ENCODE measurements around the gene VPS50. TPM values are rescaled to one million over a fixed set of nuclear protein-coding genes. Genes with fewer than 3 reads are reported as not detected.
A peak's percentile ranks its signal among the peaks of the same experiment; 100 is the strongest.

Gene VPS50, protein sequence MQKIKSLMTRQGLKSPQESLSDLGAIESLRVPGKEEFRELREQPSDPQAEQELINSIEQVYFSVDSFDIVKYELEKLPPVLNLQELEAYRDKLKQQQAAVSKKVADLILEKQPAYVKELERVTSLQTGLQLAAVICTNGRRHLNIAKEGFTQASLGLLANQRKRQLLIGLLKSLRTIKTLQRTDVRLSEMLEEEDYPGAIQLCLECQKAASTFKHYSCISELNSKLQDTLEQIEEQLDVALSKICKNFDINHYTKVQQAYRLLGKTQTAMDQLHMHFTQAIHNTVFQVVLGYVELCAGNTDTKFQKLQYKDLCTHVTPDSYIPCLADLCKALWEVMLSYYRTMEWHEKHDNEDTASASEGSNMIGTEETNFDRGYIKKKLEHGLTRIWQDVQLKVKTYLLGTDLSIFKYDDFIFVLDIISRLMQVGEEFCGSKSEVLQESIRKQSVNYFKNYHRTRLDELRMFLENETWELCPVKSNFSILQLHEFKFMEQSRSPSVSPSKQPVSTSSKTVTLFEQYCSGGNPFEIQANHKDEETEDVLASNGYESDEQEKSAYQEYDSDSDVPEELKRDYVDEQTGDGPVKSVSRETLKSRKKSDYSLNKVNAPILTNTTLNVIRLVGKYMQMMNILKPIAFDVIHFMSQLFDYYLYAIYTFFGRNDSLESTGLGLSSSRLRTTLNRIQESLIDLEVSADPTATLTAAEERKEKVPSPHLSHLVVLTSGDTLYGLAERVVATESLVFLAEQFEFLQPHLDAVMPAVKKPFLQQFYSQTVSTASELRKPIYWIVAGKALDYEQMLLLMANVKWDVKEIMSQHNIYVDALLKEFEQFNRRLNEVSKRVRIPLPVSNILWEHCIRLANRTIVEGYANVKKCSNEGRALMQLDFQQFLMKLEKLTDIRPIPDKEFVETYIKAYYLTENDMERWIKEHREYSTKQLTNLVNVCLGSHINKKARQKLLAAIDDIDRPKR
- polyA plus RNA-seq (ENCODE audit: insufficient read length in 3 of 3): 10 to 100 TPM; 32.4 to 36.9 (median 33.5) TPM

DNA sequence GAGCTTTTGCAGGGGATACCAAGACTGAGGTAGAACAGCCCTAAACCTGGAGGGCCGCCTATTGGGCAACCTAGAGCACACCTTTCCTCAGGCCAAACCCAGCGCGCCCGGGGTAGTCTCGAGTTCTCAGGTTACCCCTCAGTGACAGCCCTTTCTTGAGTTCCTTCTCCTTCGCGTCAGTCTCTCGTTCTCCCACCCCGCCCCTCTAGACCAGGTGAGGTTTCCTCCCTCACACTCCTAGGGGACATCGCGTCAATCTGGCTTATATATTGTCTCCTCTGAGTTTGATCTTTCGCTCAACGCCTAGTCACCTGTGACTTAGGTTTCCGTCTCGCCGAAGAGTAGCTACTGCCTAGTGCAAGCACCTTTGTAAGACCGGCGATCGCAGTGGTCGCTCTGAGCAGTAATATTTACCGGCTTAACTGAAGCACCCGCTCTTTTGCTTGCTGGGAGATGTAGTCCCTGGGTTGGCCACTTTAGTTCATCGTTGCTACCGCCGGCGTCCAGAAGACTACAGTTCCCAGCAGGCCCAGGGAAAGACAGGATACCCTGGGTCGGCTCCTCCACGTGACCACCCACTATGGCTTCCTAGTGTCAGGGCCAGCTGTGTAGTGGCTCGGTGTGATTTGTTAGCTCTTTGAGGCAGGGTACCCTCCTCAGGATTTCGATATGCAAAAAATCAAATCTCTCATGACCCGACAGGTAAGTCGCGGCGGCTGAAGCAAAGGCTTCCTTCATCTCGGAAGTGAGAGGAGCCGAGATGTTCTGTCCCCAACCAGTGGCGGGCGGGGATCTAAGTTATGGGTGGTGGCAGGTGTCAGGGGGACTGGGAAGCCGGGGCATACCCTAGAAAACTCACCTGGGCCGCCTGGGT, at the start of gene VPS50:
Gene VPS50 (plus strand): TSS at position 568 of the 874 bp plus-strand sequence. CDS start 102 bp downstream, at position 670.
- DNase-seq (ENCODE audit: low read depth in 3 of 3, low spot score in 2 of 3): peak; percentile 87 to 97 (median 89)

DNA sequence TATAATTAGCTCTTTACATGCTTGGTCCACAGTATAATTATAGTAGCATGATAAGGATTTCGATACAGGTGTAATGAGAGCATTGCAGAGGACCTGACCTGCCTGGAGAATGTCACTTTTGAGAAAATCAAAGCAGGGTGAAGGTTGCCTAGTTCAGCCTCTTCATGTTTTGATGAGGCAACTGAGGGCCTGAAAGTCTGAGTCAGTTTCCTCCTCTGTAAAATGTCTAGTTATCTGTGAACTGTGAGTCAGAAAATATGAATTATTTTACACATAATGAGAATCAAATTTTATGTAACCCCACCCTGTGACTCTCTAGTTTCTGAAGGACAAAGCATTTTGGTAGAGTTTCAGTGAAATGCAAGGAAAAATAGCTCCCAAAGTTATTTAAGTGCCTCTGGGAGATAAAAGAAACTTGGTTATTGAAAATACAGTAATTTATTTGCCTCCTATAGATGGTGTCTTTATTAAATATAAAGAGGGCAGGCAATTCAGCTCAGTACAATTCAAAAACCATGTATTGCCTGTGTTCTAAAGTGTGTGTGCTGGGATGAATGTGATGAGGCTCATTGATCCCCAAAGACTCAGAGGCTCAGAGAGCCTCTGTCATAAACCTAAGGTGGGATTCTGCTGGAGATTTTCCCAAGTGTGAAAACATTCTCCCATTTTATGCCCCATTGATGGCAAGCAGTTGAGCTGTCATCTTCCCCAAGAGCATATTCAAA, 46.7 kb upstream of the VPS50 start:
- DNase-seq (ENCODE audit: low read depth in 3 of 3, low spot score in 2 of 3): no peak

DNA sequence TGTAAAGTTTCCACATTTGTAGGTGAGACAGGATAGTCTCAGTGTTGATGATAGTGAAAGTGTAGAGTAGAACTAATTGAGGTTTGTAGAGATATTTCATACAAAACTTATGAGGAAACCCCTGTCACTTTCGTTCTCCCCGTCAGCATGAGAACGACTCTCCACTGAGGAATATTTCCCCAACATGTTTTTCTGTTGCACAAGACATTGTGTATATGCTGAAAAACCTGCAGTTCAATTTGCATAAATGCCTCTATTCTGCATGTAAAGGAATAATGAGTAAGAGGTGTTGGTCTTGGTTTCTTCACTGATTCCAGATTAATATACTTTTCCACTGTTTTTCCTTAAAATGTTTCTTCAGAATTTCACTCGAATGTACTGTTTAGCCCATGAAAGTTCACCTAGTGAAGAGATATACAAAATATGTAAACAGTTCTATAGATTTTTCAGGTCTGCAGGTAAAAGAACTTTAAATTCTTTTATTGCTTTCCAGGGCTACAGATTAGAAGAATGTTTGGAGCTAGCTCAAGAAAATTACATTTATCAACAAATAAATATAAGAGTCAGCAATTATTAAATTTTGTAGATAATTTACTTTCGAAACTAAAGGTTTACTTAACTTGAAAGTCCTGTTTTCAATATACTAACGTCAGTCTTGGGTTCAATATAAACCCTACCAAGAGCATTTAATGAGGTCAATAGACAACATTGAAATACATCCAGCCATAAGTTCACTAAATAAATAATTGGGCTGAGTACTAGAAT, 43.1 kb upstream of the VPS50 start:
- DNase-seq (ENCODE audit: low read depth in 3 of 3, low spot score in 2 of 3): no peak

DNA sequence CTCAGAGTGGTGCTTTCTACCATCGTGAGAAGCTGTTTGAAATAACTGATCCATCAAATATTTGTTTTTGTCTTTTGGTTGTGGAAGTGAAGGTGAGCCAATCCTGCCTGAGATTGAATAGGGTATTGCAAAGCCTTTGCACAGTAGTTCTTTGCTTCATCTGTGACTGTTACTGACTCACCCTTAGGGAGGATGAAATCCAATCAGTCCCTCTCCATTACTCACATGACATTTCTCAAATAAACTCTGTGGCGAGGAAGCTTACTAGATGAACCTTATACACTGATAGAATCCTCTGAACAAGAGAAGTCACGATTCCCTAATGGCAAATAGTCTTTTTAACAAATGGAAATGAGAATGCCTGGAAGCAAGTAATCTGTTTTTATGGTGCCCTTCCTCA, 37.8 kb upstream of the VPS50 start:
- DNase-seq (ENCODE audit: low read depth in 3 of 3, low spot score in 2 of 3): no peak

DNA sequence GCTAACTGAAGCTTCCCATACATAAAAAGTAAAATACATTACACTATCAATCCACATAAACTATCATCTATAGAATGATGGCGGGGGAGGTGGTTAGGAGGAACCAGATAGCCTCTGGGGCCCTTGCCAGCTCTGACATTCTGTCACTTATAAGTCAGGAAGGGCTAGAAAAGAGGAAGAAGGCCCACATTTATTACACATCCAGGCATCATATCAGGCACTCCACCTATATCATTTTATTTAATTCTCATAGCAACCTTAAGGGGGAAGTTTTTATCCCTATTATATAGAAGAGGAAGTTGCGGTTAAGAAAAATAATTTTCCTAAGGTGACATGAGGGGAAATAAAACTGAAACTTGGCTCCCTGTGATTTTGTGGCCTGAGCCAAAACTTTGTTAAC, 35.8 kb upstream of the VPS50 start:
- no peak for DNase-seq (ENCODE audit: low read depth in 3 of 3, low spot score in 2 of 3)

DNA sequence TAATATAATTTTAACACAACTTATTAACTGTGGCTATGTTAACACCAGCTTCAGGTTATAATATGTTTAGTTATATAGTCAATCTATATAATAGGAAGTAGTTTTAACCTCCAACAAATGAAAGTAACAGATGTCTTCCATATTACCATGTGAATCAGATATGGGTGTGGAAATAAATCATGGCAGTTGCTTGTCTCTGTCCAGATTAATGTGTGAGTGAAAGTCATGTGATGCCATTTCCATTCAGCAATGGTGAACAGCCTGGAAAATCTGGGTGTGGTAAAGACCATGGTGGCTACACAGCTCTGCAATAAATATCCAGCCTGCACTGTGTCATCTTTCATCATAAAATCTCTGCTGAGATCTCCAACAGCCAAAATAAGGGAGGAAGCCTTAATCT, 33.7 kb upstream of the VPS50 start:
- no peak for DNase-seq (ENCODE audit: low read depth in 3 of 3, low spot score in 2 of 3)

DNA sequence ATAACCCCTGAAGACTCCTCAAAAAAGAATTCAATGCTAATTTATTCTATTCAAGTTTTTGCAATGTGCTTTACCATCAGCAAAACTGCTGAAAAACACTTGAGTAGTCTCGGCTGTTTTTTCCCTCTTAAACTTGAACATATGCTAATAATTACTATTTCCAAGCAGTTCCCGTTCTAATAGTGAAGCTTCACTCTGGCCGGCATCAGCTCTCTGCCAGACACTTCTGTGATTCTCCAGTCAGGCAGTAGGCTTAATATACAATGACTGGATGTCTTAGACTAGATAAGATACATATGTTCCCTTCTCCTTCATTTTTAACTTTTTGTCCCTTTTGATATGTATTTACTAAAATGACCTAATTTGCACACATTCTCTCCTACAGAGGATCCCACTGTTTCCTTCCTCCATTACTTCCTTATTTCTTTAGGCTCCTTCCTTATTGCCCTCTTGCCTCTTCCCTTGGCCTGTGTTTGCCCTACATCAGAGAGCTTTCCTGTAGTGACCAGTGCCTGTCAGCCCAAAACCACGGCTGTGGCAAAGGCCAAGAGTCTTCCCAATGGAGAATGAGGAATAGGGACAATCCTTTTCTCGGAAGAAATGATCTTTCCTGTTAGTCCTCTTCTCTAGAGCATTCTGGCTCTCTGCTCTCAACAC, 29.4 kb upstream of the VPS50 start:
- no peak for DNase-seq (ENCODE audit: low read depth in 3 of 3, low spot score in 2 of 3)

DNA sequence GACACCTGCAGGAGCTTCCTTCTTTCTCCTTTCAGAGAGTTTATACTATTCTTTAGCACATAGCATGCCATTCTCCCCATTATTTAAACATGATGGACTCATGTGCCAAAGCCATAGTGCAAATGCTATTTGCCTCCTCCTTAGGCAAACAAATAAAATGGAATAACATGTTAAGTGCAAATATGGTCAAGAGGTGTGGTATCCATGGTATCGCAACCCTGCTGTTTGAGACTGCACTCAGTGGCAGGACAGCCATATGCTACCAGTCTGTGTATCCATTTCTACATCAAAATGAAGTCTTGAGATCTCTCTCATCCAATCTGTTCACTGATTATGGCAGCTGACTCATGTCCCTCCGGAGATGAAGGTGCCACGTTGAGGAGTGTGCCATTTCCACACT, 28.7 kb upstream of the VPS50 start:
- DNase-seq (ENCODE audit: low read depth in 3 of 3, low spot score in 2 of 3): no peak

DNA sequence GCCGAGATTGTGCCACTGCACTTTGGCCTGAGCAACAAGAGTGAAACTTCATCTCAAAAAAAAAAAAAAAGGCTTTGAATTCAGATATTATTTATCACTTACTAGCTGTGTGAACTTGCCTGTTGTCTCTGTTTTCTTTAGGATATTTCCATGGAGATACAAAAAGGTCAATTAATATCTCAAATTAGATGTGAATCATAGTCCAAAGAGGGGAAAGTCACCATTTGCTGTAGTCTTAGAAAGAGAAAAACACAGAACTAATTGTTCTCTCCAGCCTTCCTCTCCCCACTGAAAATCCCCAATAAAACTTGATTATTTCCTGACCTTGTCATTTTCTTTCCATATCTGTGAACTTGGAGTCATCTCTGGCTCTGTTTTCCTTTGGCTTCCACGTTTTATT, 27.1 kb upstream of the VPS50 start:
- no peak for DNase-seq (ENCODE audit: low read depth in 3 of 3, low spot score in 2 of 3)

DNA sequence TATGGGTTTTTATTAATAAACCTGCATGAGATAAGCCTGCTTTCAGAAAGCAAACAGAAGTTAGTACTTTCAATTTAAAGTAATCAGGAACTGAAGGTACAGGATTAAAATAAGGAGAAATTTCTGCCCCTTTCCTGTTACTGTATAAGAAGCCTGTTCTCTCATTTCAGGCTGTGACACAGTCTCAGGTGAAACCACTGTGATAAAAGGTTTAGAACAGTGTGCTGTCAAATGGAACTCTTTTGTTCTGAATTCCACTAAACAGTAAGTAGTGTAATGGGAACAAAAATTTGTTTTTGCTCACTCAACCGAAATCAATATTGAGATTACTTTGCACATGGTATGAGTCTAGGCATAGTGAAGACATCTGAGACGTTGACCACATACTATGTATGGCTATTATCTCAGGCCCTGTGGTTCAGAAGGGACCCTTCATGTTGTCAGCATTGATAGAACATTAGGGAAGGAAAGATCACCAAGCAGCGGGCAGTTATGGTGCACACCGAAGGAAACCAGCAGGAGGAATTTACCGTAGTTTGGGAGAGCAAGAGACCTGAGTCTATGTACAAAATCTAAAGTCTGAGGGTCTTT, 20.8 kb upstream of the VPS50 start:
- no peak for DNase-seq (ENCODE audit: low read depth in 3 of 3, low spot score in 2 of 3)

DNA sequence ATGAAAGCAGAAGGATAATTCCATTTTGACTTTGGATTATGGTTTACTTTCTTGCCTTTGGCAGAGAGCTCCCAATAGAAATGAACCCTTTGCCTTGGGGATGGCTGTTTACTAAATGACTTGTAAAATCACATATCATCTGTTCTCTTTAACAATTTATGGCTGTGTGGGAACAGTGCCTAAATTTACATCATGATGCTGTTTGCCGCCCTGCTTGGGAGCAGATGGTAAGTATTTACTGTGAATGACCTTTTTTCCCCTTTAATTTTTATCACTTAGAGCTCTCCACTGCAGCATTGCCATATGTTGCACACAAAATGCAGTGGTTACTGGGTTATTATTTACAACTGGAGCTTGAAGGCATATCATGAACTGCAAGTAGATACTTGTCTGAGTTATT, 19.3 kb upstream of the VPS50 start:
- DNase-seq (ENCODE audit: low read depth in 3 of 3, low spot score in 2 of 3): no peak

DNA sequence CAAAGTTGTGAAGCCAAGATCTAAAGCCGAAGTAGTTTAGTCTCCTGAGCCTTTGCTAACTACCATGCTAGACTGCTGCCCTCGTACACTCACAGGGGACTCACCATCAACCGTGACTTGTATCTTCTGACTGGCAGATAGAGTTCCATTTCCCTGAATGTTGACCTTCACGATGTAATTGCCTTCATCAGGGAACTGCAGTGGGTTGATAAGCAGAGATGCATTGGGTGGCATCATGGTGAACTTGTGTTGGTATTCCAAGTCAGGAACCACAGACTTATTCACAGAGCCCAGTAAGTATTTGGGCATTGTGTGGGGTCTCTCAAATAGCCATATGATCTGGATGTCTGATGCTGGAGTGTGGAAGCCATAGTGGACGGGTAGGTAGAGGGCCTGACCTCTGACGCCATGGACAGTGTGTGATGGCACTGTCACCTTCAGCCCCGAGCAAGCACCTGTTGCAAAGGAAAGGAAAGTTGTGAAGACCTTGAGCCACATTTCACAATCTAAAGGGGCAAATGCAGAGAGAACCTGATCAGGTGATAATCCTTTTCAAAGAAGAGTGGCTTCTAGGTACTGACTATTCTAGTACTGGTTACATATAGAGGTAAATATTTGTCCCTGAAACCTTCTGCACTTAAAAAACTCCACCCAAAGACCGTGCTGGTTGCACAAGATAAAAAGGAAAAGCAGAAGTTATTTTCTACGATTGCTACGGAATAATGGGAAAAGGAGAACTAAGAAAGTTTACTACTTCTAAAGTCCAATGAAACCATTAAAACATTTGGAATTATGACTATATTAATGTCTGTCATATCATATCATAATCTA, 13.0 kb upstream of the VPS50 start:
- no peak for DNase-seq (ENCODE audit: low read depth in 3 of 3, low spot score in 2 of 3)

DNA sequence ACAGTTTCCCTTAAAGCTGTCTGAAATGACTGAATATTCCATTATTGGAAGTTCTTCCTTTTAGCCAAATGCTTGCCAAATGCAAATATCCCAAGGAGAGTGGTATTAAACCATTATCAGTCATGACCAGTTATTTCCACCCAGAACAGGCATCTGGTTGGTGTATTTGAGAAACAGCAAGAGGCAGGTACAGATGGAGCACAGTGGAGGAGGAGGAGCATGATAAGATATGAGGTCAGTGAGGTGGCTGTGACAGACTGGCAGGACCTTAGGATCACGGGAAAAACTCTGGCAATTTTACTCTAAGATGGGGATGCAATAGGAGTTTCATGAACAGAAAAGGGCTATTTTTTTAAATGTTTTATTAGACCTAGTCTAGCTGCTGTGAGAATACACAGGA, 12.3 kb upstream of the VPS50 start:
- no peak for DNase-seq (ENCODE audit: low read depth in 3 of 3, low spot score in 2 of 3)

DNA sequence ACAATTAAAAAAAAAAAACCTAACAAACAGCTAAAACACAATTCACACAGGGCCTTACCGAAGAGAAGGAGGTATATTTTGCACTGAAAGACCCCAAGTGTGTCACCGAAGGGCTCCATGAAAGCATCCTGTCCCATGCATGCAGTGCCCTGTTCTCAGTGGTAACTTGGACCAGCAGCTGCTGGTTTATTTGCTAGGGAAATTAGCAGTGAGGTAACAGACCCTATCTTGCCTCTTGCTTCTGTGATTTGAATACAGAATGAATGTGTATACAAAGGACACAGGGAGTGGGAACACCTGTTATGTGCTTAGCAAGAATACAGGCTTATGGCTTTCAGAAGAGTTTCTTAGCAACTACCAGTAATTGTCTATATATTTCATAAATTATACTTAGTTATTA, 5.9 kb upstream of the VPS50 start, which contains the start of gene HEPACAM2:
Gene HEPACAM2 (minus strand): TSS at position 160 of the 400 bp plus-strand sequence.
- no peak for DNase-seq (ENCODE audit: low read depth in 3 of 3, low spot score in 2 of 3)

DNA sequence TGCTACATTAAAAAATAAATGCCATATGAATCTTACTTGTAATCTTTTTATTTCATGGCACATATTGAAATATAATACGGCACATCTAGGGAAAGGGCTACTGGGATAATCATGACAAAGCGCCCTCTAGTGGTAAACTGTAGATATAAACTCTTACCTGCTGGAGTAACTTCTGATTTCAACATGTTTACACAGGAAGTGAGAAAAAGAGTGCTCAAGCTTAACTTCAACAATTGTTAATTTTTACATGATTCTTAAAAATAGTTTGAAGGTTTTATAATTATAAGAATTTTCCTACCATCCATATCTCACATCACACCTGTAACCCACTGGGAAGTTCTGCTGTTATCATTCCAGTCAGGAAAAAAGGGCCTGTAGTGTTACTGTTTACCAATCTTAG, 3.9 kb upstream of the VPS50 start:
- peak in 1 of 3 donors; percentile 31 for DNase-seq (ENCODE audit: low read depth in 3 of 3, low spot score in 2 of 3)

DNA sequence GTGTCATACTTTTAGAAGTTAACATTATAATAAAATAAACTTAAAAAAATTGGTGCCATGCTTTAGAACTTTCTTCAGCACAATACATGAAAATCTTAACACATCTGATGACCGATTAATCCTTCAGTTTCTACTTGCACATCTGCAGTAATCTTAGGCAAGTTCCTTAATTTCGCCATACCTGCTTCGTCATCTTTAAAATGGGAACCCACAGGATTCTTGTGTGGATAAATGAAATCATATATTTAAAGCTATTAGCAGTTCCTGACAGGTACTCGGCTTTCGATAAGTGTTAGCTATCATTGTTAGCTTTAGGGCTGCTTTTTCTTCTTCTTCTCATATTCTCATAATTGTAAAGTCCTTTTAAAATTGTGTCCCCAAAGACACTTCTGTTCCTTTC, 907 bp upstream of the VPS50 start:
- DNase-seq (ENCODE audit: low read depth in 3 of 3, low spot score in 2 of 3): no peak

DNA sequence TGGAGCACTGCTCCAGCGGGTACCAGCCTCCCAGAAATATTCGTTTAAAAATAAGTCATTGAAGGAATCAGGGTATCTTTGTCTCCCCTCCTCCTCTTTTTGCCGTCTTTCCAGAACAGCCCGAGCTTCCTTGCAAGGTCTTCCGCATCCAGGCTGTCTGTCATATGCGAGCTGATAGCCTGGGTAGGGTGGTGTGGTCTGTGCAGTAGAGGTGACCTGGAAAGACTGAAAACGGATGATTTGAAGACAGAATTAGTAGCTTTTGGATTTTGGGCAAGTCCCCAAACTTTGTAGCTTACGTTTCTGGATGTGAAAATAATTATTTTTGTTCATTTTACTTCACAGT, 480 bp downstream of the VPS50 start:
- DNase-seq (ENCODE audit: low read depth in 3 of 3, low spot score in 2 of 3): no peak

All from right renal cortex interstitium (tissue), 3 donors.